Daoy (cell line): ENCODE results near the gene TSPAN15. TPM values are rescaled to one million over a fixed set of nuclear protein-coding genes. Genes with fewer than 3 reads are reported as not detected.

Source experiments
- DNase-seq: peaks from one replicate; pipeline ENCODE4 v3.0.0-alpha.2; 2015; ENCODE audit warnings: low read depth
- total RNA-seq: library from RNA; depleted of rRNA; stranded (reverse); fragments of >200 nt; shearing (Covaris generic); gene quantifications from 2 replicates; pipeline ENCODE4 v1.2.3, GENCODE V29; 2014

TSPAN15 gene
- total RNA-seq, 1 experiment from 2014 or later: 4.6 TPM

DNA sequence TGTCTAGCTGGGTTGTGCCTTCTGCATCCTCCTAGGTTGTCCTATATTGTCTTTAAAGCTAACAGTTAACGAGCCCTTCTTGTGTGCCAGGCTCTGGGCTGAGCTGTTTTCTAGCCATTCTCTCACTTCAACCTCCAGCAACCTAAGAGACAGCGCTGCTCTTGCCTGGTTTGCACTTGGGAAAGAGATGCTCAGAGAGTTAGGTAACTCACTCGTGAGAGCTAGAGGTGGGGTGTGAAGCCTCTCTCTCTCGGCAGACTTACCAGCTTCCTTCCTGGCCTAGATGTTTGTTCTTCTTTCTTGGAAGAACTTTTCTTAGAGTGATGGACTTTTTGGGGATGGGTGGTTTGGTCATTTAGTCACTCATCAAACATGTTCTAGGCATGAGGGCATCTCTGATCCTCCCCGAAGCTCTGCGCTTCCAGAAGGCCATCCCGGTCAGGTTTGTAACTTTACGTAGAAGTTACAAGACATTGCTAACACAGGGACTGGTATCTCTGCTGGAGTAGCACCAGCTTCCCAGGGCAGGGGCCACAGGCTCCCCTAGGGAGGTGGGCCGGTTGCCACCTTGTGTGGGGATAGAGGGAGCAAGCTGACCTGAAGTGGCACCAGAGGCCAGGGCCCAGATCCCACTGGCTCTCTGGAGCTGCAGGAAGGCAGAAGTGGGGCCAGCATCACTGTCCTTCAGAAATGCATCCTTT is 14.3 kb downstream of the TSPAN15 start:
- DNase-seq: no peak

DNA sequence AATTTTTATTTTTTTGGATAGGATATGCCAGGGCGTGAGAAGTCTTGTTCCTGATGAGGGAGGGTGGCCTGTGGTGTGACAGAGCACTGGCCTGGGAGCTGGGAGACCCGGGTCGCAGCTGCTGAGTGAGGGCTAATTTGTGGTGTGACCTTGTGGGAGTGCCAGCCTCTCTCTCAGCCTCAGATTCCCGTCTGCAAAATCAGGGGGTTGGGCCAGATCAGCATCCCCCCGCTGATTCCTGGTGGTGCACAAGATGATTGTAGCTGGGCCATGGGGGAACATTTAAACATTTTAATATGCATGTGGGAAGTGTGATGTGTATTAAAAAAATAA is 14.9 kb downstream of the TSPAN15 start:
- DNase-seq: no peak

DNA sequence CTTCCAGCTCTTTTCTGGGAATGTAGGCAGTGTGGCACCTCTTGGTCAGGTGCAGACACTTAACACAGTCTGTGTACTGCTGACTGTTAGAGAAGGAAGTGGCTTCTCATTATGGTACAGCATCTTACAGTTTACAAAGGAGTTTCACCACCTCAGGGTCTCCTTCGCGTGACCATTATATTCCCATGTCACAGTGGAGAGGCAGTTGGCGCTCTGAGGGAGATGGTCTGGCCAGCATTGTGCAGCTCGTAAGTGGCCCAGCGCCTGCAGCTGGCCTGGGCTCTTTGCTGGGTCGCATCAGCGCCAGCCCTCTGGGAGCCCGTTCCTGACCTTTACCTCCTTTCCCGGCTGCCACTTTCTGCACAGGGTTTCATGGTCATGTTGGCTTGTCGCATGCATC is 15.4 kb downstream of the TSPAN15 start:
- no peak for DNase-seq

DNA sequence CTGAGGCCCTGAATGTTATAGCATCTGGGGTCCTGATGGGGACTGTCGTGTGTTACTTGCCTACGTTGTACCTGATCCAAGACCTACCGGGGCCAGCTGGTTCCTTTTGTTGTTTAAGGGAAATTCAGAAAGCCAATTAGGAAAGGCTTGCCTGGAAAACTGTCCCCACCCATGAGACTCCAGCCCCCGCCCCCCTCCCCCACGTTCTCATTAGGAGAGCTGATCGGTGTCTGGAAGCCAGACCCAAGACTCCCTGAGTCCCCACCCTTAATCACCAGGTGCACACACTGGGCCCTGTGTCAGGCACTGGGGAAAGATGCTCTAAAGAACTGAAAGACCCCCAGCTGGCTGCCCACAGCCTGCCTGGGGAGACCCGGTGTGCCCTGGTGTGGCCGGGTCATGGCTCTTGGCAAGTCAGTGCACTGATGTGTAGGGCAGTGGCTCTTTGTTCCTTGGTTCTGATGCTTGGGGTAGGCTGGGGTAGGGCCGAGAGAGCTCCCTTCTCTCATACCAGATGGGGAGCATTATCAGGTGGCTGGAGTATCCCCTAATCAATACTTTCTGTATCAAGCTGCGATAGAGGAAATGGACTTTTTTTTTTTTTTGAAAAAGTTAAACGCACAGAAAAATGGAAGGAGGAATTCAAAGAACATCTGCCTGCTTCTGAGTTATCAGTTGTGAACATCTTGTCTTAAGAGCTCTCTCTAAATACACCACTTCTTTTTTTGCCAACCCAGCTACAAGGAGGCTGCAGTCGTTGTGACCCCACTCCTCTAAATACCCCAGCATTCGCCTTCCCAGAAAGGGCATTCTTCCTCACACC is 16.9 kb downstream of the TSPAN15 start:
- no peak for DNase-seq

DNA sequence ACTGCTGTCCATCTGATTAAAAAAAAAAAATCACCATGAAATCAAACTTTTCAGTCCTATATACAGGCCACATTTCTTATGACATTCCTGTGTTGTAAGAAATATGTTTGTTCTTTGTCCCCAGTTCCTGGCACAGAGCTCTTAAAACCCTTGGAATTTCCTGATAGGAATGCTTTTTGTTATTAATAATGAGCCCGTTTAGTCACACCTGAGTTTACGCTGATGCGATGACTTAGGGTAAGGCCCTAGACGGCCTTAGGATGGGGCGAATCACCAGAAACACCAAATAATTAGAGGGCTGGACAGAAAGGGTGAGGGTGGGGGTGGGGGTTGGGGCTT is 17.5 kb downstream of the TSPAN15 start:
- no peak for DNase-seq

DNA sequence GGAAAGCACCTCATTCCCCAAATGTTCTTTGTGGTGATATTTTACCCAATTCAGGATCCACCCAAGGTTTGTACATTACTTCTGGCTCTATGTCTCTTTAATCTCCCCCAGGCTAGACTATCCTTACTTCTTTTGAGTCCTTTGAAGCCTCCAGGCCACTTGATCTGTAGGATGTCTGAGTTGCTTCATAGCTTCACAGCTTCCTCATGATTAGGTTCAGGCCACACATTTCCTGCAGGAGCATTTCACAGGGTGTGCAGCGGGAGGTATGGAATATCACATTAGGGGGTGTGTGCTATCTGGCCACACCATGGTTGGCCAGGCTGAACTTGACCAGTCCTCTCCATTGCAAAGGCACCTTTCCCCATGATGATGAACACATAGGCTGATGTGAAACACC is 18.7 kb downstream of the TSPAN15 start:
- DNase-seq: no peak

DNA sequence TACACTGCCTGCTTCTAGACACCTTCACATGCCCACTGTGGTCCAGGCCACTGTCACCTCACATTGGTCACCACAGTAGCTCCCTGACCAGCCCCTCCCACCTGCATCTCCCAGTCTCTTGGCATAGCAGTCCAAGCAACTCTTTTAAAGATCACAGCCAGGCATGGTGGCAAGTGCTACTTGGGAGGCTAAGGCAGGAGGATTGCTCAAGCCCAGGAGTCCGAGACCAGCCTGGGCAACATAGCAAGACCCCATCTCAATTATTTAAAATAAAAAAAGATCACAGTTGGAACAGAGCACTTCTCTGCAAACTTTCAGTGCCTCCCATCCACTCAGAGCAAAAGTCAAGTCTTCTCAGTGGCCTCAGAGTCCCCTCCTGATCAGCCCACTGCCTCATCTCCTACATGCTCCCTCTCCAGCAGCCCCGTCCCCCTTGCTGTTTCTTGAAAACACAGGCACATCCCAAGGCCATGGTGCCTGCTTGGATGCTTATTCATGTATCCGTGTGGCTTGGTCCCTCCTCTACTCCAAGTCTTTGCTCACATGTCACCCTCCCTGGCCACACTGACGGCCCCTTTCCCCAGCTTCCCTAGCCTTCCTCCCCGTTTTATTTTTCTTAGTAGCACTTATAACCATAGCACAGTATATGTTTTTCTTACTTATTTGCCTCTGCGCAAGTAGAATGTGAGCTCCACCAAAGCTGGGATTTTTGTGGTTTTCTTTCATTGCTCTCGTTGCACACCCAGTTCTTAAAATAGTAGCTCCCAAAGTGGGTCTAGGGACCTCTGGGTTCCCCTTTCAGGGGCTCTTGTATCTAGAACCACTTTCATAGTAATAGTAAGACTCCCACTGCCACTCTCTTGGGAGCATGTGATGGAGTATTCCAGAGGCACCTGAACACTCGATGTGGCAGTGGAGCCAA is 19.5 kb downstream of the TSPAN15 start:
- DNase-seq: no peak

DNA sequence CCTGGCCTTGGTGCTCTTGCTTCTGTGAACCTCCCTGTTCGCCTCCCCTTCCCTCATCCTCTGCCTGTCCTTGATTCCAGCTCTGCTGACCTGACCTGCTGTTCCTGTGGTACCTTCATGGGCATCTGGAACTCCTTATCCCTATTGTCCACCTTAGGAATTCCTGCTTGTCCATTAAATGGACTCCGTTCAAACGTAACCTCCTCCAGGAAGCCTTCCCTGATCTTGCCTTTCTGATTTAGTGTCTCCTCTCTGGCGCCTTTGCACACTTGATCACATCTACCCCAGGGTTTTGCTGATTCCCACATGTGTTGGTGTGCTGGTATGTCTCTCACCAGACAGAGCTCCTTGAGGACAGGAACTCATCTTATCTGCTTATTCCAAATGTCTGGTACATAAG is 20.9 kb downstream of the TSPAN15 start:
- DNase-seq: no peak

DNA sequence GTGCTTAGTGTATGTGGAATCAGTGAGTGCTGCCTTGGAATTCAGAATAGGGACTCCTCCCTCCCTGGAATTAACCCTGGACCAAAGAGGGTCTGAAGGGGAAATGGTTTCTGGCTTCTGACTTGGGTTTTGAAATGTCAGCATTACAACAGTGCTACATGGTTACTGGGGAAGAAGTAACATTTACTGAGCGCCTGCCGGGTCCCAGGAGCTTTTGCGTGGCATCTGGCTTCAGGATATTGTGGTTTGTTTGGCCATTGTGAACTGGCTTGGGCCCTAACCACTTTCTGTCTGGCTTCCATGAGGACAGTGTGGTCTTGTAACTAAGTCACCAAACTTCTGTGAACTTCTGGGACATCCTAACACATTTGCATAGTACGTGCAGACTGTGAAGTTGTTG is 21.3 kb downstream of the TSPAN15 start:
- DNase-seq: no peak

DNA sequence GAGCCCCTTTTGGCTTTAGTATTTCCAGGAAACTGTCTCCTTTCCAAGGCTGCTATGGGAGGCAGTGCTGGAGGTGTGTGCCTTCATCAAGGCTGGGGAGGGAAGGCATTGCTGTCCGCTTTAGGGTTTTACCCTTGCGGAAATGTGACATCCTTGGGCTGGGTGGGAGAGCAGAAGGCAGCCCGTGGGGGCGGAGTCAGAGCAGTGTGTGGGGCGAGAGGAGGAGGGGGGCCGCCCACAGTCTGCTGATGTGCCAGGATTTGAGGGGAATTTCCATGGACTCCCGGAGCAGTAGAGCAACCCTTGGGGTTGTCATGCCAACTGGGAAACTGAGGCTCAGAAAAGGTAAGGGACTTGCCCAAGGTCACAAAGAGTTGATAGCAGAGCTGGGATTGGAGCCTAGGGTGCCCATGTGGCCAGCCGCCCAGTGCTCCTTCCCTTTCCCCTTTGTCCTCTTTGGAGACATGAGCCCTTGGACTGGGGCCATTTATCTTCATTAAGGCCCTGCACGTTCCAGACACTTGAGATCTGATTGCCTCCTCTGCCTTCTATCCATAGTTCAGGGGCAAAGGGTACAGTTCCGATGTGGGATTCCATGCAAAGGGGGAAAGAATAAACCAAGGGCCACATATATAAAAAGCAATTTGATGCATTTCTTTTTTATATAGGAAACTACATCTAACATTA is 22.2 kb downstream of the TSPAN15 start:
- DNase-seq: no peak

DNA sequence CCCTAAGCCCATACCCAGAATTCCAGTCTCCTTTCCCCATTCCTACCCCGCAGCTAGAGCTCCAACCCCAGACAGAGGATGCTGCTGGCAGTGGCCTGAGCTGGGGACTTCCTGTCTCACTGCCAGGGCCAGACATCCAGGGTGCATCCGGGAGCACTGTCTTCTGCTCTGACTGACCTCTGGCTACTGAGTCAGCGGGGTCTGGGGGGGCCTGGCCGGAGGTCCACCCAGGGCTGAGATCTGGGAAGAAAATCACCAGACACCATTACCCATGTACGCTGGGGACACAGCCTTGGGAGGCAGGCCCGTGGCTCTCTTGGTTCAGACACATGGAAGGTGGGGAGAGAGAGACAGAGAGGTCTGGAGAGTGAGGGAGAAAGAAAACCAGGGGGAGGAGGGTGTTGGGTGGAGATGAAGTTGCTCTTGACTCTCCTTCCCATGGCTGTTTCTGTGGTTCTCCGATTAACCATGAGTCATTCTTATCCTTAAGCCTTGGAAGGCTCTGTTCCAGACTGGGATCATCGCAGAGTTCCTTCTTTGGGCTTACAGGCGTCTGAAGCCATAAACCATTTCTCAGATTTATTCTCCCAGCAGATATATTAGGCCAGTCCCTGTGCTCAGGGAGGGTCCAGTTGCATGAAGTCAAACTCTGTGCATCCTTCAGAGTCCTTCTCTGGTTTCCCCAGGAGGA is 23.6 kb downstream of the TSPAN15 start:
- peak; percentile 65 for DNase-seq

DNA sequence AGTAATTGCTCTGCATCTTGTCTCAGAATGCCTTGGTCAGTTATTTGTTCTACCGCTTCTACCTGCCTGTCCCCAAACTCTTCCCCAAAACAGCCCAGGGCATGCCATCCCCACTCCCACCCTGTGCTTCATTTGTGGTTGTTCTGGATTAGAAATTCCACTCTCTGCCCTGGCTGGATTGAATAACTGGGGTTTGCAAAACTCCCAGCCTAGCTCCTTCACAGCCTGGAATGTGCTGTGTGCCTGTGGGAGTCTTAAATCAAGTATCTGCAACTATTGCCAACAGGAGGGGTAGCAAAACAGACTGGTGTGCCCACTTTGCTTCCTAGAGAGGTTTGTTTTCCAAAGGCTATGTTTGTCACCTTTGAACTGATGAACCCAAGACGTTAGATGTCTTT is 24.2 kb downstream of the TSPAN15 start:
- no peak for DNase-seq

DNA sequence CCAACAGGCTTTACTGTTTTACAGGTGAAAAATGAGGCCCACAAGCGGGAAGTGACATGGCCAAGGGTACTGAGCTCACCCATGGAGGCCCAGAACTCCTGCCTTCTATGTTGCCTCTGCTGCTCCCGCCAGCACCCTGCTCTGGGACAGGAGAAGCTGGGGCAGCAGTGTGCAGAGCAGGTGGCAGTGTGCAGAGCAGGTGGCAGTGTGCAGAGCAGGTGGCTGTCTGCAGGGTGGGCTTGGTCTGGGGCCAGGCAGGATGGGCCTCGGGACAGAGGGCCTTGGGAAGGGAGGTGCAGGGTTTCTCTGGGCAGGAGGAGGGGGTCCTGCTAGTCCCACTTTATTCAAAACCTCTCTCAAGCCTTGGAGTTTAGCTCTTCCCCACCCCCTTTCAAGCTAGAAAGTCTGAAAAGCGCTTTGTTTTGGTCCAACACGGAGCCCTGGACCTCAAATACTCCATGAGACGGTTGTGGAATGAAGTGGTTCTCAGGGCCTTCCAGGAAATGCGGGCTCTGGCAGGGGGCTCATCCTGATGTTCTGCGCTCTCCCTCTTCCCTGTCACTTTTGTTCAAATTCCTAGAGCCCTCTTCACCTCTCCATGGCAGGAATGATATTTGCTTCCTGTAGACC is 26.8 kb downstream of the TSPAN15 start:
- no peak for DNase-seq

DNA sequence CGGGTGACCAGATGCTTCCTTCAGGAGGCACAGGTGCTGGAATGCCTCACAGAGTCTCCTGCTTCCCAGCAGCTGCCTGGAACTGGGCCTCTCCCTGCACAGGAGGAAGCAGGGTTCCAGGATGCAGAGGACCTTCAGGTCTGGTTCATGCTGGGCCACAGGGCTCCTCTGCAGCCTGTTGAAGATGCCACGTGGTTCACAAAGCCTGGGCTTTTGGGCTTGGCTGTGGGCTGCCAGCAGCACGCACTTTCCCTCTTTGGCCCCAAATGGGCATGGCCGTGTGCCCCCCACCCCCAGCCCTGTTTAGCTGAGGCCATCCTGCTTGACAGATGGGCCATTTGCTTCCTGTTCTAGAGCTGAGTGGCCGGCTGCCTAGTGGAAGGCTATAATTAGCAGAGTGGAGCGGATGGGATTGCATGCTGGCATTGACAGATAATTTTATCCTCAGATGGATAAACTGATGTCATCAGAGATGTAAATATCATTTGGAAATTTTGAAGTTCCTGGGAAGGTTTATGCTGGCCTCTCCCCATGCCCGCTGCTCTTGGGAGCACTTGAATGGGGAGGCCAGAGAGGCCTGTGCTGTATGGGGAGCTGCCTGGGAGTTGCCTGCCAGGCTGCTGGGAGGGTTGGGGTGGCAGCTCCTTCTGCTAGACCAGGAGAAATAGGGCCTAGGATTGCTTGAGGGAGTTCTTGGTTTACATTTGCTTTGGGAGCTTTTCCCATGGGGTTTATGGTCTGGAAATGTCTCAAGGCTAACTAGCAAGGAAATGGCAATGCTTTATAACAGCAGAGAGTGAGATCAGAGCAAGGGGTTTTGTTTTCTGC is 28.2 kb downstream of the TSPAN15 start:
- no peak for DNase-seq

DNA sequence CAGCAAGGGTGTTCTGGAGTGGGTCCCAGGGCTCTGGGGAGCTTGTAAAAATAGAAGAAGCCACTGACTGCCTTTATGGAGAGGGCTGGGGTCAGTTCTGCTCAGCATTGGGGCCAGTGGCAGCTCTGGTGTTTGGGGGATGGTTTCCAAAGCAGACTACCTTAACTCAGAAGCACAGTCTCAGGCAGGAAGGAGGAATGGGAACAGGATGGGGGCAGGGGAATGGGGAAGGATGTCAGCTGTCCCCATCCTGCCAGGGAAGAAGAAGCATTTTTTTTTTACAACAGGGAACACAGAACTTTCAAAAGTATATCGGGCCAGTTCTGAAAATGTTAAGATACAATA is 28.8 kb downstream of the TSPAN15 start:
- no peak for DNase-seq

DNA sequence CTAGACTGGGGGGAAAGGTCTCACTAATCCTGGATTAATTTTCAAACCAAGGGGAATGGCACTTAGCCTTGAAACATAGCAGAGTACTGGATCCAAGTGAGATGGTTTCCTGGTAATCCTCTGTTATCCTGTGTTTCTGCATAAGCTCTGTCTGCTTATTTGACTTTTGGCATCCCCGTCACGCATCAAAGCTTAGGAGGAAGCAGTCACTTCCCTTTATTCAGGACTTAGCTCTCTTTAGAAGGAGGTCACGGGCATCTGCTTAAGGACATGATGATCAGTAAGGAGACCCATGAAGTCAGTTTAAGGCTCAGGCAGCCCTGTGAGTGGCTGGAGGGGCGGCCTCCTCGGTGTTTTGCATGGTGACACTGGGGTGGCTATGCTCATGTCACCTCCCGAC is 30.0 kb downstream of the TSPAN15 start:
- DNase-seq: no peak

DNA sequence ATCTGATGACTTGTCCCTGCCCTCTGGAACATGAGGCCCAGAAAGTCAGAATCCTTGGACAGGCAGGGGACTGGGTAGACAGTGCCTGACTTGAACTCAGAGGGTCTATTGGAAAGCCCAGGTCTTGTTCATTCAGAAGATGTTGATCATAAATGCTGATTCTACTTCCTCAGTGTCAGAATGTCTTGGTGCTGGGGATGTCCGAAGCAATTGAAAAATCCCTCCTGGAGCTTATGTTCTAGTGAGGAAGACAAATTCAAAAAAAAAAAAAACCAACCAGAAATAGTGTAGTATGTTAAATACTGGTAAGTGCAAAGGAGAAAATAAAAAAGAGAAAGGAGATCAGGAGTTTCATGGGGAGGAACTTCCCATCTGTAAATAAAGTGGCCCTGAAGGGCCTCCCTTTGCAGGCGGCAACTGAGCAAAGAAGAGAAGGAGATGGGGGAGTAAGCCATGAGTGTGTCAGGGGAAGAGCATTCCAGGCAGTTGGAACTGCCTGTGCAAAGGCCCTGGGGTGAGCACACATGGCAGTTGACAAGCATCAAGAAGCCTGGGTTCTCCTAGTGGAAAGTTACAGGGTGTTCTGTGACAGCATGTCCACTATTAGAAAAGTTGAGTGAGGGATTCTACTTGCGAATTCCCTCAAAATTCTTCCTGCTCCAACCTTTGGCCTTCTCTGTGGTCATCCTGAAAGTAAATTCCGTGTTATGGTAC is 30.7 kb downstream of the TSPAN15 start:
- no peak for DNase-seq

DNA sequence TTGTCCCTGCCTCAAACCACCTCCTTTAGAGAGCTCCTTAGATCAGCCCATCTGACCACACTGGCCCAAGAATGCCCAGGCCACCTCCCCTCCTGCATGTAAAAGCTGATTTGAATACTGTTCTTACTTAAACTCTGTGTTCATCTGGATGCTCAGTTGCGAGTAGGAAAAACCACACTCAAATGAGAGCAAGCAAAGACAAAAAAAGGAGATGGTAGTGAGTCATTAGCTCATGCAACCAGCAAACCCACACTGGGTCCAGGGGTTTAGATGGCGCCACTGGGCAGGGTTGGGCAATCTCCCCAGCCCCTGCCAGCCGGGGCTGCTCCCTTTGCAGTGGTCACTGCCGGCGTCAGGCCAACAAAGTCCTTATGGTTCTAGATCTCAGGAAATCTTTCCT is 32.7 kb downstream of the TSPAN15 start:
- DNase-seq: peak; percentile 20

DNA sequence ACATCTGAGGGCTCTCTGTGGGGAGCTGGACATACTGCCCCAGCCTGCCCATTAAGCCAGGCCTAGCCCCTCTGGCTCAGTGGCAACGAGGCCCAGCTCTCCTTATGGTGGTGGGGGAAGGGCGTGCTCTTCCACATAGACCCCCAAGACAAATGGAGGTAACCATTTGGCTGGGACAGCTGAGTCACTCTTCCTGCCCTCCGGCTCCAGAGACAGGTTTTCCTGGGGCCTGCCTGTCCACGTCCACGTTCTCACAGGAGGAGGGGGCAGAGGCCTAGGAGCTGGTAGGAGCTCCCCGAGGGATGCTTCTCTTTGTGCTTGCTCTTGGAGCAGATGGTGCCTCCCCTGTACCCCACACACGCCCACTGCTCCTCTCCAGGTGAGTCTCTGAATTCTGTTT is 33.5 kb downstream of the TSPAN15 start:
- DNase-seq: no peak
